ENCODE measurements around the gene CTIF.

DNA sequence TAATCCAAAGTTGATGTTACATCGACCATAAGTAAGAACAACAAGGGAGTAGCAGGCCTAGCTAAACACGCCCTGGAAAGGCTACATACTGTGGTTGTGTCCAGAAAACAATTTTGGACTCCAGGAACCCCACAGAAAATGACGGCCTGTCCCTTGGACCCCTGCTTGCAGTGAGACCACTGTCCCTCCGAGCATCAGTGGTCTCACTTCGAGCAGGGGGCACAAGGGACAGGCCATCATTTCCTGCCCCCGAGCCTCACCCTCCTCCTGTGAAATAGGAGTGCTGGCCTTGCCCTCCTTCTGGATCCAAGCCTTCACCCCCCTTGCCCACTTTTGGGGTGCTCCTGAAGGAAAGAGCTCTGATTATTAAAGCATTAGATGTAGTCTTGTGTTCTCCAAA, 144.4 kb downstream of the CTIF start:
- TF ChIP-seq POLR2AphosphoS5 (IDR thresholded peaks at IDR 0.05), result no peak
- TF ChIP-seq POLR2A (IDR thresholded peaks at IDR 0.05), result no peak
- TF ChIP-seq, protein P1, sequence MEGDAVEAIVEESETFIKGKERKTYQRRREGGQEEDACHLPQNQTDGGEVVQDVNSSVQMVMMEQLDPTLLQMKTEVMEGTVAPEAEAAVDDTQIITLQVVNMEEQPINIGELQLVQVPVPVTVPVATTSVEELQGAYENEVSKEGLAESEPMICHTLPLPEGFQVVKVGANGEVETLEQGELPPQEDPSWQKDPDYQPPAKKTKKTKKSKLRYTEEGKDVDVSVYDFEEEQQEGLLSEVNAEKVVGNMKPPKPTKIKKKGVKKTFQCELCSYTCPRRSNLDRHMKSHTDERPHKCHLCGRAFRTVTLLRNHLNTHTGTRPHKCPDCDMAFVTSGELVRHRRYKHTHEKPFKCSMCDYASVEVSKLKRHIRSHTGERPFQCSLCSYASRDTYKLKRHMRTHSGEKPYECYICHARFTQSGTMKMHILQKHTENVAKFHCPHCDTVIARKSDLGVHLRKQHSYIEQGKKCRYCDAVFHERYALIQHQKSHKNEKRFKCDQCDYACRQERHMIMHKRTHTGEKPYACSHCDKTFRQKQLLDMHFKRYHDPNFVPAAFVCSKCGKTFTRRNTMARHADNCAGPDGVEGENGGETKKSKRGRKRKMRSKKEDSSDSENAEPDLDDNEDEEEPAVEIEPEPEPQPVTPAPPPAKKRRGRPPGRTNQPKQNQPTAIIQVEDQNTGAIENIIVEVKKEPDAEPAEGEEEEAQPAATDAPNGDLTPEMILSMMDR (IDR thresholded peaks at IDR 0.05), result no peak
